ENCODE results near the gene PLXNB3.

DNA sequence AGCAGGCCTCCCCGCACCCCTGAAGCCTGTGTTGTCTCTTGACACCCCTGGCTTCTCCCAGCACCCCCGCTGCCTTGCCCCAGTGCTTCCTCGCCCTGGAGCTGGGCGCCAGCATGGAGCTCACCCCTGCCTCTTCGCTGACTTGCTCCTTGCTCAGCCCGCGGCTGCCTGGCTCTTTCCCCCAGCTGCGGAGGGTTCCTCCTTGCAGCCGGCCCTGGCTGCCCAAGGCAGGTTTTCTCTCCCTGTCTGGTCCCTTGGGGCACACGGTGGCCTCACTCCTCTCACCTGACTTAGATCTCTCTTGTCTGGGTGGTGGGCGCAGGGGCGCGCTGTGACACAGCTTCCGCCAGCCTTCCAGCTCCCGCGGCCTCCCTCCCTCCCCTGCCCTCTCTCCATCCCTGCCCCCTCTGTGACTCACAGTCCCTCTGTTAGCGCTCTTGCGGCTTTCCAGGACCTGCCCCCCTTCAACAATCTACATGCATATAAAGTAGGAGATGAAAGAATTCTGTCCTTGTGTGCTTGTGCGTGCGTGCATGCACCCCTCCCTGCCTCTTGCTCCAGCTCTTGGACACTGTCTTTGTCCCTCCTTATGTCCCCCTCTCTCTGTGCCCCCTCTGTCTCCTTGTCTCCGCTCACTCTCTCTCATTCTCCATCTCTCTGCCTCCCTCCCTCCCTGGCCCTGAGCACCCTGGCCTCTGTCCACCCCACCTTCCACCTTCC is 2.2 kb downstream of the PLXNB3 start:
- TF ChIP-seq, protein P1, sequence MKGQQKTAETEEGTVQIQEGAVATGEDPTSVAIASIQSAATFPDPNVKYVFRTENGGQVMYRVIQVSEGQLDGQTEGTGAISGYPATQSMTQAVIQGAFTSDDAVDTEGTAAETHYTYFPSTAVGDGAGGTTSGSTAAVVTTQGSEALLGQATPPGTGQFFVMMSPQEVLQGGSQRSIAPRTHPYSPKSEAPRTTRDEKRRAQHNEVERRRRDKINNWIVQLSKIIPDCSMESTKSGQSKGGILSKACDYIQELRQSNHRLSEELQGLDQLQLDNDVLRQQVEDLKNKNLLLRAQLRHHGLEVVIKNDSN (CRISPR knock-in tag; IDR thresholded peaks at IDR 0.05) = no peak
- TF ChIP-seq, protein P2, sequence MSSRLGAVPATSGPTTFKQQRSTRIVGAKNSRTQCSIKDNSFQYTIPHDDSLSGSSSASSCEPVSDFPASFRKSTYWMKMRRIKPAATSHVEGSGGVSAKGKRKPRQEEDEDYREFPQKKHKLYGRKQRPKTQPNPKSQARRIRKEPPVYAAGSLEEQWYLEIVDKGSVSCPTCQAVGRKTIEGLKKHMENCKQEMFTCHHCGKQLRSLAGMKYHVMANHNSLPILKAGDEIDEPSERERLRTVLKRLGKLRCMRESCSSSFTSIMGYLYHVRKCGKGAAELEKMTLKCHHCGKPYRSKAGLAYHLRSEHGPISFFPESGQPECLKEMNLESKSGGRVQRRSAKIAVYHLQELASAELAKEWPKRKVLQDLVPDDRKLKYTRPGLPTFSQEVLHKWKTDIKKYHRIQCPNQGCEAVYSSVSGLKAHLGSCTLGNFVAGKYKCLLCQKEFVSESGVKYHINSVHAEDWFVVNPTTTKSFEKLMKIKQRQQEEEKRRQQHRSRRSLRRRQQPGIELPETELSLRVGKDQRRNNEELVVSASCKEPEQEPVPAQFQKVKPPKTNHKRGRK (CRISPR knock-in tag; IDR thresholded peaks at IDR 0.05; ENCODE audit: borderline replicate concordance) = no peak
- TF ChIP-seq FOXK1 (CRISPR knock-in tag; IDR thresholded peaks at IDR 0.05) (no peak), ESRRA (CRISPR knock-in tag; IDR thresholded peaks at IDR 0.05; ENCODE audit: borderline replicate concordance) (no peak)
- TF ChIP-seq, protein P3, sequence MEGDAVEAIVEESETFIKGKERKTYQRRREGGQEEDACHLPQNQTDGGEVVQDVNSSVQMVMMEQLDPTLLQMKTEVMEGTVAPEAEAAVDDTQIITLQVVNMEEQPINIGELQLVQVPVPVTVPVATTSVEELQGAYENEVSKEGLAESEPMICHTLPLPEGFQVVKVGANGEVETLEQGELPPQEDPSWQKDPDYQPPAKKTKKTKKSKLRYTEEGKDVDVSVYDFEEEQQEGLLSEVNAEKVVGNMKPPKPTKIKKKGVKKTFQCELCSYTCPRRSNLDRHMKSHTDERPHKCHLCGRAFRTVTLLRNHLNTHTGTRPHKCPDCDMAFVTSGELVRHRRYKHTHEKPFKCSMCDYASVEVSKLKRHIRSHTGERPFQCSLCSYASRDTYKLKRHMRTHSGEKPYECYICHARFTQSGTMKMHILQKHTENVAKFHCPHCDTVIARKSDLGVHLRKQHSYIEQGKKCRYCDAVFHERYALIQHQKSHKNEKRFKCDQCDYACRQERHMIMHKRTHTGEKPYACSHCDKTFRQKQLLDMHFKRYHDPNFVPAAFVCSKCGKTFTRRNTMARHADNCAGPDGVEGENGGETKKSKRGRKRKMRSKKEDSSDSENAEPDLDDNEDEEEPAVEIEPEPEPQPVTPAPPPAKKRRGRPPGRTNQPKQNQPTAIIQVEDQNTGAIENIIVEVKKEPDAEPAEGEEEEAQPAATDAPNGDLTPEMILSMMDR (IDR thresholded peaks at IDR 0.05) = no peak

Data from WTC11 (cell line).